Left renal pelvis (tissue), 4 donors: ENCODE measurements around the gene ZNF594. TPM values are rescaled to one million over a fixed set of nuclear protein-coding genes. Genes with fewer than 3 reads are reported as not detected.
"Not testable (repeated sequence)": the region's sequence is repeated elsewhere in the genome, so short reads cannot be mapped to it uniquely, and the experiment has no call there.

Source experiments
- DNase-seq, 4 donors: peaks; one replicate each; pipeline ENCODE4 v3.0.0-alpha.2; 2013; ENCODE audit warnings: low read depth in 4 of 4, low spot score in 3 of 4
- polyA plus RNA-seq, 4 donors: library from polyadenylated mRNA; unstranded; fragments of 120-200 nt; gene quantifications; one replicate each; pipeline ENCODE4 v1.2.1, GENCODE V29; 2013; ENCODE audit not compliant: insufficient read length in 4 of 4

ZNF594 gene
- polyA plus RNA-seq: 10 to 100 TPM; 14.6 to 26.3 (median 21.8) TPM

DNA sequence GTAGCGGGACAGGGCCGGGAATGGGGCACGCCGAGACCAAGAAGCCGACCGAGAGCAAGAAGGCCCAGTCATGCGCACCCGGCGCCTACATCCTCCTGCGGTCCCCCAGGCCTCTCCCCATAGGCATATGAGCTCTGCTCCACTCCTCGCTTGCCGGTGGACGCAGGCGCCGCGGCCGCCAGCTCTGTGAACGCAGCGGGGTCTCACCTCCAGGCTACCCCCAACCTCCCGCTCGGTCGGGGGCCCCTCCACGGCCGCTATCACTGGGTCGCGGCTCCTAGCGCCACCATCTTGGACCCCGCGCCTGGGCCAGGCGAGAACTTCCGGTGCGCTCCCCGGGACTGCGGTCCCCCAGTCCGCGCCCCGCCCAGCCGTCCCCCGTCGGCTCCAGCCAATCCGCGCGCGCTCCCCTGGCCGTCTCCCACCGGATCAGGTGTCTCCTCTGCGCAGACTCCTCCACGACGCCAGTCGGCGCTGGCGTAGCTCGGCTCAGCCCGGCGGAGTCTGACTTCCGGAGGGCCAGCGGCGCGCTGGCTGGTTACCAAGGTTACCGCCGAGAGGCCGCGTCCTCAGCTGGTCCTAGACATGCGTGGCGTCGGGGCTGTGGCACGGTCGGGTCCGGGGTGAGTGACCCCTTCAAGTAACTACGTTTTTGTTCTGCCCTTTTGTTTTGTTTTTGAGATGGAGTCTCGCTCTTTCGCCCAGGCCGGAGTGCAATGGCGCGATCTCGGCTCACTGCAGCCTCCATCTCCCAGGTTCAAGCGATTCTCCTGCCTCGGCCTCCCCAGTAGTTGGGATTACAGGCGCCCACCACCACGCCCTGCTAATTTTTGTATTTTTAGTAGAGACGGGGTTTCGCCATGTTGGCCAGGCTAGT, at the start of gene ZNF594:
TSS of gene ZNF594 (minus strand) at position 328 of the 877 bp plus-strand sequence. CDS start 7,612 bp downstream, outside the sequence.
- peak; percentile 87 to 92 (median 90) for DNase-seq

DNA sequence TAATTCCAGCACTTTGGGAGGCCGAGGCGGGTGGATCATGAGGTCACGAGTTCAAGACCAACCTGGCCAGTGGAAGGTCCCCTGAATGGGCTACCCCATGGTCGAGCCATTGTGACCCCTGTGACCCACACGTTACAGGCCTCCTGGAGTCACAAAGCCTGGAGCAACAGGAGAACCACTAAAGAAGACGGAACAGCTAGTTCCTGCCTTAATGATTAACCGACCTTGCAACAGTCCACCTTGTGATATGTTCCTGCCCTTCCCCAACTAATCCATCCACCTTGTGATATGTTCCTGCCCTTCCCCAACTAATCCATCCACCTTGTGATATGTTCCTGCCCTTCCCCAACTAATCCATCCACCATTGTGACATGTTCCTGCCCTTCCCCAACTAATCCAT, 48.1 kb upstream of the ZNF594 start:
- DNase-seq: not testable (repeated sequence)

DNA sequence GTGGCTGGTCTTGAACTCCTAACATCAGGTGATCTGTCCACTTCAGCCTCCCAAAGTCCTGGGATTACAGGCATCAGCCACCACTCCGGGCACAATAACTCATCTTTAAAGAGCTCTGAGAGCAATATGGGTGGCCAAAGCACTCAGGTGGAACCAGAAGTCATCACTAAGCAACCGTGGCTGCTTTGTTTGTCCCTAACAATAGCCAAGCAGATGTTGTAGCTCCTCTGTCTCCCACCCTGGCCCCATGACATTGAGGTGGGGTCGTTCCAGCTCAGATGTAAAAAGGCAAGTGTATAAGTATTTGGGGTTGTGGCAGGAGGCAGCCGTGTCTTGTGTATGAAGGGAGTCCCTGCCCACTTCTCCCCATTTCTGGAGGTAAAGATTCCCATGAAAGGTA, 46.7 kb upstream of the ZNF594 start:
- no peak for DNase-seq

DNA sequence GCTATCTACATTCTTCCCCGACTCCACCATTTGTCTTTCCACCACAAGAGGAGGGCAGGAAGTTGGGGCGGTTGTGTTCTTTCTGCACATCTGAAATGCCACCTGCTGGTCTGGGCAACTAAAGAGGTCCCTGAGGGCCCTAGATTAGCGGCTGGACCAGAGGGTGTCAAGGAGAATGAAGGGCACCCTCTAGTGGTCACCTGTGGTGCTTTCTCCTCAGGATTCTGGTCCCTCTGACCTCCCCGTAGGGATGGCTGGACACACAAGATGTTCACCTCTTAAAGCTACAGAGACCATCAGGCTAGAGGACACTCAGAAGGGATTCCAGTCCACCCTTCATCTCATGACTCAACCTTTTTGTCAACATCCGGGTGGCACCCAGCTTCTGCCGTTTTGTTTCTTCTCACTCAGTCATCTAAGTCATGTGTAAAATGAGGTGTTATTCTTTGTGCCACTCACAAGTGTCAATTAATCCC, 45.9 kb upstream of the ZNF594 start:
- DNase-seq: no peak

DNA sequence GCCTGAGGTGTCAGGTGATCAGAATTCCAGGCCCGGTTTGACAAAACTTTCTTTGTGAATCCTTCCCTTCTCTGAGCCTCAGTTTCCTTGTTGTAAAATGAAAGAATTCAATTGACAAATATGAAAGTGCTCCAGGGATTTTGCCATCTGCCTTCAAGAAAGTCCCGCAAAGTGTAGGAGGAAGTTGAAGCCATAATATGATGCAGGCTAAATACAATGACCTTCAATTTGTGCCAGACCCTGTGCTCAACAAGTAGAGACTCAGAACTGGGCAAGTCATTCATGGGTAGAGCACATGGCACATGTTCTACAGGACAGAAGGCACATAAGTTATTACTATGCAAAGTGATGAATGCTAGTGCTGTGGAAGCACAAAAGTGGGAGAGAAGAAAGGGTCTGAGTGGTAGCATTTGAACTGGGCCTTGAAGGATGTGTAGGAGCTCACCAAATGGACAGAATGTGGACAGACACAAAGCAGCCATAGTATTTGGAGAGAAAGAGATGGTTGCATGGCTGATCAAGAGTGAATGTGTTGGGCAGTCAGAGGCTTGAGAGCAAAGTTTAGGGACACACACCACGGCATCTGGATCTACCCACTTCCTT, 45.4 kb upstream of the ZNF594 start:
- no peak for DNase-seq

DNA sequence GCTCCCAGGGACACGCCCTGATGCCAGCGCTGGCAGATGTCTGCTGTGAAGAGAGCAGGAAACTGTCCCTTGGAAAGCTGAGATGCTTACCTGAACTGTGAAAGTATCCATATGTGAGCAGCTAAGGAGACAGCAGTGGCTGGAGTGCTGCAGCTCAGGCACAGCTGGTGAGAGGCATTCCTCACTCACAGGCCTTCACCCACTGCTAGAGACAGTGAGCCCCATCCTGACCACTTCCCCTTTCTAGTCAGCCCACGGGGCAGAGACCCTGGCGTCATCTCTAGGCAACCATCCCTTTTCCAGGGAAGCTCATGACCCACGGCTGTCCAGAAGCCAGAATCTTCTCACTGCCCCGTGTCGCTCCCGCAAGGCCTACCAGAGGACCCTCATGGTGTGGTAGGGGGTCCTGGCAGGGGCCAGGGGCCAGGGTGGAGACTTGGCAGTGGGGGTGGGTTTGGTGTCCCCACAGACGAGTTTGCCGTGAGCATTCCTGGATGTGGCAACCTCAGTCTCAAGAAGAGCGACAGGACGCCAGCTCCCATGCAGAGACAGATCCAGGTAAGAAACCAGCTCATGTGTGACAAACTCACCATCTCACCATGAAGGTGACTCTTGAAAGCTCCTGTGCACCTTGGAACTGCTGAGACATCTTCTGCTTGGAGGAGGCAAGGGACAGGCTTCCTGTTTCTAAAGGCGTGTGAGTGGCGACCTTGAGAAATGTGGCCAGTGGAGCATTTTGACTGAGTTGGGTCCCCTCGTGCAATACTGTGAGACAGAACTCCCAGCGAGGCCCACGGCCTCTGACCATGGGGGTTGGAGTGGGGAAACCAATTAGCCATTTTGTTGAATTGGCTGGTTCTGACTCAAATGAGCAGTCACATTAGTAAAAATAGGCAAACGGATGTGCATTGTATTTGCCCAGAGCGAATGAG, 43.2 kb upstream of the ZNF594 start, which contains the start of gene SCIMP:
TSS of gene SCIMP (minus strand) at position 216 of the 932 bp plus-strand sequence. CDS start at position 111, 105 bp downstream.
- no peak for DNase-seq

DNA sequence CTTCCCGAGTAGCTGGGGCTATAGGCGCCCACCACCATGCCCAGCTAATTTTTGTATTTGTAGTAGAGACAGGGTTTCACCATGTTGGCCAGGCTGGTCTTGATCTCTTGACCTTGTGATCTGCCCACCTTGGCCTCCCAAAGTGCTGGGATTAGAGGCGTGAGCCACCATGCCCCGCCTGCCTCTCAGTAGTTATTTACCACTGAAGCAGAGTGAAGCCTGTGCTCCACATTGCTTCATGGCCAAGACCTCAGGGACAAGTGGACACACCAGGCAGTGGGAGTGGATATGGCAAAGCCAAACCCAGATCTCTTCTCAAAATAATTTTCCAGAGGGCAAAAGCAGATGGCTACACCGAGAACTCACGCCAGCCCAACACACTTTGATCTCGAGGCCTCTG, 41.8 kb upstream of the ZNF594 start:
- DNase-seq: not testable (repeated sequence)

DNA sequence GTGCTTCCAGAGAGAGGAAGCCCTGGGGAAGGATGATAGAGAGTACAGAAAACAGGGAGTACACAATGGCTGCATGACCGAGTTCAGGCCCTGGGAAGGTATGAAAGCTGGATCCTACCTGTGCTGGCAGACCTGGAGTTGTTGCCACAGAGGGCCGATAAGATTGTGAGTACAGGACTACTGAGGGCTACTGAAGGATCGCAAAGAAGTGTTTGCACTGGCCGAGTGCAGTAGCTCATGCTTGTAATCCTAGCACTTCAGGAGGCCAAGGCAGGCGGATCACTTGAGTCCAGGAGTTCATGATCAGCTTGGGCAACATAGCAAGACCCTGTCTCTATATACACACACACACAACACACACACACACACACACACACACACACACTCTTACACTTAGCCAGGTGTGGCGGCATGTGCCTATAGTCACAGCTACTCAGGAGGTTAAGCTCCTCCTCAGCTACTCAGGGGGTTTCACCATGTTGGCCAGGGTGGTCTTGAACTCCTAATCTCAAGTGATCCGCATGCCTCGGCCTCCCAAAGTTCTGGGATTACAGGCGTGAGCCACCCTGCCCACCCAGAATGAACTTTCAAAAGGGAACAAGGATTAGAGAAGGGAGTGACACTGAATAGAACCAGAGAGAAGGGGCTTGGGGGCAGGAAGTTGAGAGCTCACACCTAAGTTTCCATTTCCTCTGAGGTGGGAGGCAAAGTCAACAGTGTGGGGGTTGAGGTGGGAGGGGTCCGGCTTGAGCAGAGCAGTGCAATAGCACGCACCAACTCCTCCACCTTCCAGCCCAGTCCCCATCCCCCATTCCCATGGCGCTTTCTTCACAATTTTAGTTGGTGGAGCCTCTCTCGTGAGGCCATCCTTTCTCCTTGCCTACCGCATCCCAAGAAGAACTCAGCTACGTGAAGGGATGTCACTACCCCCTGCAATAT, 35.5 kb upstream of the ZNF594 start:
- no peak for DNase-seq

DNA sequence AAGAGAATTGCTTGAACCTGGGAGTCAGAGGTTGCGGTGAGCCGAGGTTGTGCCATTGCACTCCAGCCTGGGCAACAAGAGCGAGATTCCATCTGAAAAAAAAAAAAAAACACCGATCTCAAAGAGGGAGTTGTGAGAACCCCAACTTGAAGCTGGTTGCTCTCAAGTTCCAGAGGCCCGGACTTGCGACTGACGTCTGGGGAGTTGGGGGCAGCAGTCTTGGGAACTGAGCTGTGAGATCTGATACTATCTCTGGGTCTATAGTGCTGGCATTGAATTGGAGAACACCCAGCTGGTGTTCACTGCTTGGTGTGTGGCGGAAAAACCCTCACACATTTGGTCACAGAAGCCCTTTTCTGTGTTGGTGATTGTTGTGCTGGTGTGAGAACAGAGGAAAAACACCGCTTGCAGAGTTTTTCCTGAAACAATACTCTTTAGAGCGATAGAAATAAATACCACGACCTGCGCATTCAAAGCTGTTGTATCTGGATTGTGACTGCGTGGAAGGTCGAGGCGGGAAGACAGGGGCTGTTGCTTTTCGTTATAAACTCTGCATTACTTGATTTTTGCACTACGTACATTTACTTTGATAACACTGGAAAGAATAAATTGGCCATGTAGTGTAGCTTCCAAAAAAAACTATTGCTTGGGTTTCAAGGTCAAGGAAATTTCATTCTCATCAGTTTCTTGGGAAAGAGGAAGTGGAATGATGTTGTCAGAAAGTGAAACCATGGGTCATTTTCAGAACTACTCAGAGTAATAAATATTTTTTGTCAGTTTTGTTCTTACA, 34.2 kb upstream of the ZNF594 start:
- DNase-seq: no peak

DNA sequence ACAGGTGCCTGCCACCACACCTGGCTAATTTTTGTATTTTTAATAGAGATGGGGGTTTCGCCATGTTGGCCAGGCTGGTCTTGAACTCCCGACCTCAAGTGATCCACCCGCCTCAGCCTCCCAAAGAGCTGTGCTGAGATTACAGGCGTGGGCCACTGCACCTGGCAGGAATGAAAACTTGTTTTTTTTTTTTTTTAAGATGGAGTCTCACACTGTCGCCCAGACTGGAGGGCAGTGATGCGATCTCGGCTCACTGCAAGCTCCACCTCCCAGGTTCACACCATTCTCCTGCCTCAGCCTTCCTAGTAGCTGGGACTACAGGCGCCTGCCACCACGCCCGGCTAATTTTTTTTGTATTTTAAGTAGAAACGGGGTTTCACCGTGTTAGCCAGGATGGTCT, 30.2 kb upstream of the ZNF594 start:
- not testable (repeated sequence) for DNase-seq

DNA sequence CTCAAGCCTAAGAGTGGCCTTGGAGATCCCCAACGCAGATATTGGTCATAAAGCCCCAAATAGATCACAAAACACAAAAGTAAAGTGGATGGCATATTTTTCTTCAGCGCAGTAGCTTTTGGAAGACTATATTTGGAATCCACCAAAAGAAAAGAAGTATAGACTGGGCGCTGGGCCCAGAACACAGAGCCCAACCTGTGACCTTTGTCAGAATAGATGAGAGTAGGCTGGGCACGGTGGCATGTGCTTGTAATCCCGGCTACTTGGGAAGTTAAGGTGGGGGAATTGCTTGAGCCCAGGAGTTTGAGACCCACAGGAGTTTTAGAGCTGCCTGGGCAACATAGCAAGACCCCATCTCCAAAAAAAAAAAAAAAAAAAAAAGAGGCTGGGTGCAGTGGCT, 28.4 kb upstream of the ZNF594 start:
- DNase-seq: no peak

DNA sequence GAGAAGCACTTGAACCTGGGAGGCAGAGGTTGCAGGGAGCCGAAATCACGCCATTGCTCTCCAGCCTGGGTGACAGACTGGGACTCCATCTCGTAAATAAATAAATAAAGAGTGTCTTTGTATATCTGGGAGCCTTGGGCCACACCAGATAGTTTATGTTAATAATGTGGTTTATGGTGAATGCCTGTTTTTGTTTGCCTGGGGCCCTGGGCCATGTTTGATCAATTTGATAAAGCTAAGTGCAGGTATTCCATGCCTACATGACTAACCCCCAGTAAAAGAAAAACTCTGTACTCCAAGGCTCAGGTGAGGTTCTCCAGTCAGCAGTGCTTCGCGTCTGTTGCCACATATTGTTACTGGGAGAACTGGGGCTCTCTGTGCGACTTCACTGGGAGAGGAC, 27.9 kb upstream of the ZNF594 start:
- no peak for DNase-seq

DNA sequence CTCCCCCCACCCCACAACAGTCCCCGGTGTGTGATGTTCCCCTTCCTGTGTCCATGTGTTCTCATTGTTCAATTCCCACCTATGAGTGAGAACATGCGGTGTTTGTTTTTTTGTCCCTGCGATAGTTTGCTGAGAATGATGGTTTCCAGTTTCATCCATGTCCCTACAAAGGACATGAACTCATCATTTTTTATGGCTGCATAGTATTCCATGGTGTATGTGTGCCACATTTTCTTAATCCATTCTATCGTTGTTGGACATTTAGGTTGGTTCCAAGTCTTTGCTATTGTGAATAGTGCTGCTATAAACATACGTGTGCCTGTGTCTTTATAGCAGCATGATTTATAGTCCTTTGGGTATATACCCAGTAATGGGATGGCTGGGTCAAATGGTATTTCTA, 25.9 kb upstream of the ZNF594 start:
- DNase-seq: not testable (repeated sequence)

DNA sequence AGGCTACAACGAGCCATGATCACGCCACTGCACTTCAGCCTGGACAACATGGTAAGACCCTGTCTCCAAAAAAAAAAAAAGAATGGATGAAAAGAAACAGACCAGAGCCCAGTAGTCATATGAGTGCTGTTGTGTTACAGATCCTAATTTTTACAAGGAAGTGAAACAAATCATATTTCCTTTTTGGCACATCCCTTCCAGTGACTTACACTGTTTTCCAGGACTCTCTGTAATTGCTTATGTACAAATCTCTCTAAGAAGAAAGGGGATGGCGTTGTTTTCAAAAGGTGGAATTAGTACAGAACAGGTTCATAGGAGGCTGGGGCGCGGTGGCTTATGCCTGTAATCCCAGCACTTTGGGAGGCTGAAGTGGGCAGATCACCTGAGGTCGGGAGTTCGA, 19.8 kb upstream of the ZNF594 start:
- no peak for DNase-seq

DNA sequence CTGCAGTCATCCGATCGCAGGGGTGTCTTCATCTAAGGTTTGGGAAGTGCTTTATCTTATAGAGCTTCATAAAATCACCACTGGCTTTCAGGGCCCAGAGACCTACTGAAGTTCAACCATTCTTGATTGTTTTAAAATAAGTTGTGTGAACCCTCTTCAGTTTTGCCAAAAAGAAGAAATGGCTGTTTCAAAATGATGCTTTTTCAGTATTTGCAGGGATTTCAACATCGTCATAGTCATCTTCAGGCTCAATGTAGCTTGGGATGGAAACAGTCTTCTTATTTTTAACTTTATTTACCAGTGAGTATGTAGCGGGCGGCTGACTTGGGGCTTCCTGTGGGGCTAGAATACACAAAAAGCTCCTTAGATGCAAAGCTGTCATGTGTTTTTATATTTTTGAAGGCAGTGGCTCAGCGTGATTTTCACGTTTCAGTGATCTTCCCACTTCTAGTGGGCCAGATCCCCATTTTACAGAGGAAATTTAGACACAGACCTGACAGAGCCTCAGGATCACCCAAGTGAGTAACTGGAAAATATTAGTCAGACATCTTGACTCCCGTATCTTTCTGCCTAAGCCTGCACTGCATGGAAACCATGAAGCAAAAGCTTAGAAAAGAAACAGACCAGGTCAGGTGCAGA, 19.1 kb upstream of the ZNF594 start:
- no peak for DNase-seq

DNA sequence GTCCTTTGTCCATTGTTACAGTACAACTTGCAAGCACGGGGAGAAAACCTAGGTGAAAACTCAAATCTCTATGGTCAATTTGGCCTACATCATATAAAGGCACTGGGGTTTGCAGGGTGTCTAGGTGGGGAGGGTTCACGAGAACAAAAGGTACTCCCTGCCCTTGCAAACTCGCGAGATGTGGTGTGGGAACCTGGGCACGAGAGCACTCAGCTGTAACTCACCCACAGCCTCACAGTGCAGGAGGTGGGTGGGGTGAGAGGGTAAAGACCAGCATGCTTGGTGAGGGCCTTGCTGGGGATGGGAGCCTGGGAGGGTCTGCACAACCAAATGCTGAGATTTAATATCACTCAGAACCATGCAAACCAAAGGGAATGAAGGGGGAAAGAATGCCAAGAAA, 18.4 kb upstream of the ZNF594 start:
- DNase-seq: no peak

DNA sequence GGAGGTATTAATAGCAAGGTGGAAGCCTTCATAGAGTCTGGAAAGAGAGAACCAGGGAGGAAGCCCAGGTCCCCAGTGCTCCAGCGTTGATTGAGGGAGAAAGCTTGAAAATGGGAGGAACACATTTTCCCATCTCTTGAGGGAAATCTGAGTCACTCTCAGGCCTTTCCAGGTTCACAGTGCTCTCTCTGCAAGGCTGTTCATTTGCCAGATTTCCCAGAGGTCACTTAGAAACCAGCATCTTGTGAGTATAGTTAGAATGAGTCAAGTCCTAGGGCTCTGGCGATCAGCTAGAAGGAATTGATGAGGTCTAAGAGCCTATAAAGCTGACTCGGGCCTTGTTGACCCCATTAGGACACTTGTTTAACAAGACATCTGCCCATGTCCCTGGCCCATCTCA, 17.7 kb upstream of the ZNF594 start:
- DNase-seq: no peak

DNA sequence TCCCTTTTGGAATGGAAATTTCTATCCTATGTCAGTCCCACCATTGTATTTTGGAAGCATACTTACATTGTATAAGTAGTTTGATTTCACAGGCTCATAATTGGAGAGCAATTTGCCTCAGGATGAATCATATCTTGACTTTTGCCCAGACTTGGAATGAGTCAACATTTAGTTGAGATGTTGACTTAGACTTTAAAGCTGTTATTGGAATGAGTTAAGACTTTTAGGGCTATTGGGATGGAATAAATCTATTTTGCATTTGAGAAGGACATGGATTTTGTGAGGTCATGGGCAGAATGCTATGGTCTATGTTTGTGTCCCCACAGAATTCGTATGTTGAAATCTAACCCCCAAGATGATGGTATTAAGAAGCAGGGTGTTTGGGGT, 12.2 kb upstream of the ZNF594 start:
- no peak for DNase-seq
